Breast epithelium (tissue), 3 donors: ENCODE measurements around the gene TYSND1.

Source experiments
- POLR2A ChIP-seq: fragments of 450-650 bp; IDR thresholded peaks from one replicate; pipeline ENCODE4 v1.6.1; 2016; ENCODE audit warnings: antibody characterized with exemption, mild to moderate bottlenecking, moderate library complexity
- POLR2AphosphoS5 ChIP-seq, 3 donors: sonication (generic); formaldehyde crosslinking; IDR thresholded peaks; one replicate each; pipeline ENCODE4 v1.6.1; 2017; ENCODE audit warnings: antibody characterized with exemption in 3 of 3

- TF ChIP-seq POLR2A = no peak
- TF ChIP-seq POLR2AphosphoS5 (IDR thresholded peaks at IDR 0.05) = no peak
These were observed 29.0 kb upstream of the TYSND1 start for GRCh38 chr10:70175516-70175915.
